Activated naive CD4-positive, alpha-beta T cell treated with anti-CD3 and anti-CD28 coated beads for 36 hours (primary cell): ENCODE data around the gene DNAH6. TPM values are rescaled to one million over a fixed set of nuclear protein-coding genes. Genes with fewer than 3 reads are reported as not detected.

ENCODE experiments used
- CTCF ChIA-PET: fragments of 350-600 bp; sonication (Branson Sonifier 250); formaldehyde crosslinking; loops from one replicate; lab custom pipeline; 2021; ENCODE audit warnings: antibody characterized with exemption; lab: Charles Lee
- DNase-seq: peaks from one replicate; pipeline ENCODE4 v3.0.0-alpha.2; 2020
- H3K27ac Mint-ChIP-seq: one replicate; pipeline ENCODE4 v1.8.0; 2021; ENCODE audit warnings: mild to moderate bottlenecking, mixed read lengths
- H3K27me3 Mint-ChIP-seq: one replicate; pipeline ENCODE4 v1.8.0; 2021; ENCODE audit warnings: low read depth, mixed read lengths
- H3K36me3 Mint-ChIP-seq: one replicate; pipeline ENCODE4 v1.8.0; 2021; ENCODE audit warnings: low read depth, mixed read lengths
- H3K4me1 Mint-ChIP-seq: one replicate; pipeline ENCODE4 v1.8.0; 2021; ENCODE audit warnings: low read depth, mixed read lengths
- H3K4me3 Mint-ChIP-seq: one replicate; pipeline ENCODE4 v1.8.0; 2021; ENCODE audit warnings: mild to moderate bottlenecking, moderate library complexity, mixed read lengths
- H3K9me3 Mint-ChIP-seq: one replicate; pipeline ENCODE4 v1.8.0; 2021; ENCODE audit warnings: mixed read lengths
- intact Hi-C: fragments of 100-400 bp; cut with micrococcal nuclease; formaldehyde crosslinking; loops from one replicate; pipeline ENCODE4 v1.15.1; 2023
- total RNA-seq, 2 experiments: library from RNA; stranded (reverse); gene quantifications; one replicate each; pipeline ENCODE4 v1.2.3, GENCODE V29; 2021

DNAH6 gene
- total RNA-seq, 2 experiments from 2014 or later, result 0.07 to 0.62 TPM

GRCh38 chr2:84816426-84817026 lies 300.2 kb downstream of the DNAH6 start:
- peak overlapping the region; percentile 3 for H3K27ac Mint-ChIP-seq
- DNase-seq, result no peak
- intact Hi-C loops, result loop anchor here (1.0 to 5.0 kb wide), 8 partner anchors 17 to 318 kb away; partner anchors contain the start of gene DNAH6
- H3K4me3 Mint-ChIP-seq, result no peak overlapping the region
- no peaks in the 10 kb centered on the region for H3K9me3 Mint-ChIP-seq
- H3K27me3 Mint-ChIP-seq, result no peaks in the 10 kb centered on the region
- CTCF ChIA-PET, result interaction anchor here (1.3 kb wide), 2 partner anchors 66 to 110 kb away, joined by 3 to 4 read pairs; no protein-coding TSS in a partner anchor
- peaks cover 41% of the 10 kb centered on the region for H3K4me1 Mint-ChIP-seq
- H3K36me3 Mint-ChIP-seq, result peaks cover 2% of the 10 kb centered on the region

DNA sequence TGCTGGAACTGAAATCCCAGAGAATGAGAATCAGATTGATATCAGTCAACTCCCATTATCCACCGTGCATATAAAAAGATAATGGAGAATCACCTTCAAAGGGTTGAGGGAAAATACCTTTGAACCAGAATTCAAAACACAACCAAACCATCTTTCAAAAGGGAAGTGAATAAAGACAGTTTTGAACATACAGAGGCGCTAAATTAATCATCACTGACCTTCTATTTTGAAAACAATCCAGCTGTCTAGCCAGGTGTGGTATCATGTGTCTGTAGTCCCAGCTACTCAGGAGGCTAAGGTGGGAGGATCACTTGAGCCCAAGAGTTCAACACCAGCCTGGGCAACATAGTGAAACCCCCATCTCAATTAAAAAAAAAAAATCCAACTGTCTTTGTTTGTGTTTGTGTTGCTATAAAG lies 300.9 kb downstream of the DNAH6 start:
- Mint-ChIP-seq H3K27ac (peak overlapping the region; percentile 57), H3K36me3 (peaks cover 2% of the 10 kb centered on the region), H3K4me3 (no peak overlapping the region), H3K9me3 (no peaks in the 10 kb centered on the region), H3K4me1 (peaks cover 41% of the 10 kb centered on the region), H3K27me3 (no peaks in the 10 kb centered on the region)
- CTCF ChIA-PET, result interaction anchor here (0.6 to 1.3 kb wide), 11 partner anchors 10 to 408 kb away, joined by 3 to 5 read pairs (median 4); no protein-coding TSS in a partner anchor
- peak; percentile 35 for DNase-seq
- intact Hi-C loops, result loop anchor here (1.0 to 5.0 kb wide), 8 partner anchors 16 to 318 kb away; partner anchors contain the start of gene DNAH6

- Mint-ChIP-seq H3K4me1 (peaks cover 34% of the 10 kb centered on the region), H3K9me3 (no peaks in the 10 kb centered on the region), H3K36me3 (peaks cover 14% of the 10 kb centered on the region), H3K27ac (no peak overlapping the region), H3K4me3 (no peak overlapping the region), H3K27me3 (no peaks in the 10 kb centered on the region)
- intact Hi-C loops, result no loop called here
- CTCF ChIA-PET, result interaction anchor here (1.0 kb wide), 1 partner anchor 12 kb away, joined by 3 read pairs; no protein-coding TSS in a partner anchor
- DNase-seq, result no peak
Observed at GRCh38 chr2:84821806-84822205, 305.5 kb downstream of the DNAH6 start.

GRCh38 chr2:84823229-84823628 lies 306.9 kb downstream of the DNAH6 start:
- no peak overlapping the region for H3K27ac Mint-ChIP-seq
- peaks cover 20% of the 10 kb centered on the region for H3K4me1 Mint-ChIP-seq
- DNase-seq, result no peak
- H3K36me3 Mint-ChIP-seq, result peaks cover 22% of the 10 kb centered on the region
- no peak overlapping the region for H3K4me3 Mint-ChIP-seq
- intact Hi-C loops, result no loop called here
- no peaks in the 10 kb centered on the region for H3K27me3 Mint-ChIP-seq
- H3K9me3 Mint-ChIP-seq, result no peaks in the 10 kb centered on the region
- CTCF ChIA-PET, result interaction anchor here (0.7 to 0.9 kb wide), 3 partner anchors 18 to 330 kb away, joined by 3 to 4 read pairs (median 3); no protein-coding TSS in a partner anchor

GRCh38 chr2:84823788-84824187 lies 307.5 kb downstream of the DNAH6 start:
- CTCF ChIA-PET, result no interaction called here
- DNase-seq, result no peak
- intact Hi-C loops, result no loop called here
- Mint-ChIP-seq H3K4me3 (no peak overlapping the region), H3K27me3 (no peaks in the 10 kb centered on the region), H3K36me3 (peaks cover 21% of the 10 kb centered on the region), H3K4me1 (peaks cover 17% of the 10 kb centered on the region), H3K9me3 (no peaks in the 10 kb centered on the region), H3K27ac (no peak overlapping the region)

DNA sequence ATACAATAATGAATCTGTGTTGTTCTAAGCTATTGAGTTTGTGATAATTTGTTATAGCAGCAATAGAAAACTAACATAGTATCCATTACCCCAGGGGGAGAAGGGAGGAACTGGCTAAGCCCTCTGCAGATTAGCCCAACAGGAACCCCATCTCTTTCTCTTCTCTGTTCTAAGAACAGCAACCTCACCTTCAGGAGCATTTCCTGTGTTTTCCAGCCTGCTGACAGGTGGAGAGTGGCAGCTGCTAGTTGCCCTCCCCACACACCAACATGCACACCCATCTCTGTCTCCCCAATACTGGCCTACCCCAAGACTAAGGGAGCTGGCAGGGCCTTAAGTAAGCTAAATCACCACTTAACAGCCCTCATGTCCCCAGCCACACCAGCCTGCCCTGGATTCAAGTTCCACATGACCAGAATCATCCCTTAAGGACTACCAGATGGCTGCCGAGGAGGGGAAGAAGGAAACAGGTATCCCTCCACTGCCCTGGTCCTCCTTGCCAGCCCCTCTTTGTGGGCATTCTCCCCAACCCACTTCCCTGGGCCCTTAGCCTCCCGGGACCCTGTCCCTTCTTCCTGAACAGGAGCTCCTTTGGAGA lies 311.8 kb downstream of the DNAH6 start:
- no peak for DNase-seq
- Mint-ChIP-seq H3K27me3 (no peaks in the 10 kb centered on the region), H3K36me3 (peaks cover 21% of the 10 kb centered on the region), H3K4me3 (no peak overlapping the region), H3K27ac (peak overlapping the region; percentile 28), H3K9me3 (no peaks in the 10 kb centered on the region), H3K4me1 (peaks cover 11% of the 10 kb centered on the region)
- intact Hi-C loops, result no loop called here
- CTCF ChIA-PET, result interaction anchor here (0.9 to 2.3 kb wide), 3 partner anchors 11 to 87 kb away, joined by 3 to 7 read pairs (median 4); no protein-coding TSS in a partner anchor

GRCh38 chr2:84829693-84830092 lies 313.4 kb downstream of the DNAH6 start:
- H3K27ac Mint-ChIP-seq, result no peak overlapping the region
- H3K4me3 Mint-ChIP-seq, result no peak overlapping the region
- no peaks in the 10 kb centered on the region for H3K9me3 Mint-ChIP-seq
- intact Hi-C loops, result no loop called here
- peaks cover 18% of the 10 kb centered on the region for H3K4me1 Mint-ChIP-seq
- peaks cover 16% of the 10 kb centered on the region for H3K36me3 Mint-ChIP-seq
- CTCF ChIA-PET, result interaction anchor here (0.6 kb wide), 1 partner anchor 148 kb away, joined by 4 read pairs; no protein-coding TSS in a partner anchor
- DNase-seq, result no peak
- no peaks in the 10 kb centered on the region for H3K27me3 Mint-ChIP-seq

DNA sequence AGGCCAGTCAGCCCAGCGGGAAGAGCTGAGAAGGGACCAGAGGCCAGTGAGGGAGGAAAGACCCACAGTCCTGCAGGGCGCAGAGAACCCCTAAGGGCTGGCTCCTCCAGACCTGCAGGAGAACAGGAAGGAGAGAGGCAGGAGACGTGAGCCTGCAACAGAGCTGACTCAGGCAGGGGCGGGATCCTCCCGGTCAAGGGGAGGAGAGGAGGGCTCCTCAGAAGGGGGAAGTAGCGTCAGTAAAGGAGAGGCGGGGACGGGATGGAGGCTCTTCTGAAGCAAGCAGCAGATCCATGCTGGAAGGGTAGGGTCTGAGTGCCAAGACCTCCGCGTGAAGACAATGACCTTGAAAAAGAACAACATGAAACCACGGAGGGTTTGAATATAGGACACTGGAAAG lies 313.8 kb downstream of the DNAH6 start:
- Mint-ChIP-seq H3K9me3 (no peaks in the 10 kb centered on the region), H3K4me3 (no peak overlapping the region), H3K27ac (no peak overlapping the region), H3K4me1 (peaks cover 17% of the 10 kb centered on the region), H3K27me3 (no peaks in the 10 kb centered on the region), H3K36me3 (peaks cover 20% of the 10 kb centered on the region)
- intact Hi-C loops, result no loop called here
- DNase-seq, result peak; percentile 43
- CTCF ChIA-PET, result interaction anchor here (0.6 kb wide), 1 partner anchor 148 kb away, joined by 4 read pairs; no protein-coding TSS in a partner anchor

GRCh38 chr2:84830758-84831500 lies 314.6 kb downstream of the DNAH6 start:
- intact Hi-C loops, result no loop called here
- no peak overlapping the region for H3K4me3 Mint-ChIP-seq
- peaks cover 19% of the 10 kb centered on the region for H3K4me1 Mint-ChIP-seq
- no peaks in the 10 kb centered on the region for H3K27me3 Mint-ChIP-seq
- H3K27ac Mint-ChIP-seq, result peak overlapping the region; percentile 73
- CTCF ChIA-PET, result no interaction called here
- H3K9me3 Mint-ChIP-seq, result peaks cover 4% of the 10 kb centered on the region
- DNase-seq, result no peak
- H3K36me3 Mint-ChIP-seq, result peaks cover 26% of the 10 kb centered on the region

DNA sequence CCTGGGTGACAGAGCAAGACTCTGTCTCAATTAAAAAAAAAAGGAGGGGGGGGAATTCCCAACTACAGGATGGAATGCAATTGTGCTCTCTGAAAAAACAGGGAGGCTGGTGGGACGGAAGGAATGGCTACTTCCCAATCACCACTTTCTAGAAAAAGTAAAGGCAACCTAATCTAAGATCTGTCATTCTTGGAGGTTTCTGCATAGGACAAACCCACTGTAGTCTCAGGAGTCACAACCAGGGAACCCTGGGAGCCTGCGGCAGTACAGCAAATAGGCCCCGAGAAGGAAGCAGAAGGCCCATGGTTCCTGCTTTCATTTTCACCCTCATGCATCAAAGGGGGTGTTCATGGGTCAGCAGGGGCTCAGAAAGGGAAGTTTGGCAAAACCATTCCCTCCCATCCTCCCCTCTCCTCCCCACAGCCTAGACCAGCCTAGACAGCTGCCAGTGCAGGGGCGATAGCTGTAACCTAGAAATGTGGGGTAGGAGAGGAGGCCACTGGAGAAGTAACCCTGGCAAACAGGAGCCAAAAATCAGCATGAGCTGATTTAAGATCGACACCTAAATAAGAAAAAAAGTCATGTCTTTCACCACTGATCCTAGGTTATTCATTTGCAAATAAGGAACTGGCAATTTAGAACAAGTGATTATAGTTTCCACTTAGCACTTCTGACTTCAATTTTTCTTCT lies 316.6 kb downstream of the DNAH6 start:
- H3K4me3 Mint-ChIP-seq, result peak overlapping the region; percentile 43
- peaks cover 33% of the 10 kb centered on the region for H3K4me1 Mint-ChIP-seq
- peak overlapping the region; percentile 87 for H3K27ac Mint-ChIP-seq
- peaks cover 13% of the 10 kb centered on the region for H3K9me3 Mint-ChIP-seq
- no peaks in the 10 kb centered on the region for H3K27me3 Mint-ChIP-seq
- intact Hi-C loops, result loop anchor here (1.0 to 2.0 kb wide), 7 partner anchors 14 to 92 kb away; partner anchors contain the start of gene TRABD2A
- peaks cover 35% of the 10 kb centered on the region for H3K36me3 Mint-ChIP-seq
- peak; percentile 52 for DNase-seq
- CTCF ChIA-PET, result interaction anchor here (0.7 to 2.8 kb wide), 14 partner anchors 8 to 93 kb away, joined by 3 to 9 read pairs (median 4); partner anchors contain the start of gene TRABD2A

DNA sequence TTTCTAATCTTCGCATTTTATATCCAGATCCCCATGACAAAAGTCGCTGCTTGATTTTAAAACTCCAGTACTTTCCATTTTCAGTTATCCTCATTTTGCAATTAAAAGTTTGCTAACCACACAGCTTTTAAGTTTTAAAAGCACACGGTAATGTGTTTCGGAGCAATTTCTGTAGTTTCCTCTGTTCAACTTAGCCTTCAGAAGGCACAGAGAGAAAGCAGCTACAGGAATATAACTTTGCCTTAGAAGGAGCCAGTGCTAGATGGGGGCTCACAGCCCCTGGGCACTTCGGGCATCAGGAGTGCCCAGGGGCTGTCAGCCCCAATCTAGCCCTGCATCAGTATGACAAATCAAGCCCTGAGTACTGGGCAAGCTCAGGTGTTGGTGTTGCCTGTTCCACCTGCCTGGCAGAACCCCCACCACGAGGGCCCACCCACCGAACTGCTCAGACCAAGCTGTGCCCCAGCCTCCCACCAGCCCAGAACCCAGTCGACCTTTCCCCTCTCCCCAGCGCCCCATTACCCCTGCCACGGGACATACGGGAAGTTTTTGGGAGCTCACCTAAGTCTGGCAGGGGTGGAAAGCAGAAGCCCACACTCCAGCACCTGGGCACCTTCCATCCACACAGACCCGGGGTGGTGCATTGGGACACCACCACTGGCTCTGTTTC lies 317.3 kb downstream of the DNAH6 start:
- peaks cover 38% of the 10 kb centered on the region for H3K4me1 Mint-ChIP-seq
- DNase-seq, result no peak
- peaks cover 39% of the 10 kb centered on the region for H3K36me3 Mint-ChIP-seq
- CTCF ChIA-PET, result interaction anchor here (0.7 to 2.8 kb wide), 12 partner anchors 7 to 92 kb away, joined by 3 to 9 read pairs (median 4); partner anchors contain the start of gene TRABD2A
- intact Hi-C loops, result loop anchor here (1.0 to 2.0 kb wide), 7 partner anchors 13 to 93 kb away; partner anchors contain the start of gene TRABD2A
- peaks cover 13% of the 10 kb centered on the region for H3K9me3 Mint-ChIP-seq
- peak overlapping the region; percentile 43 for H3K4me3 Mint-ChIP-seq
- no peaks in the 10 kb centered on the region for H3K27me3 Mint-ChIP-seq
- H3K27ac Mint-ChIP-seq, result peak overlapping the region; percentile 87
